ENCODE measurements around the gene DEAF1.
"Not testable (repeated sequence)": the region's sequence is repeated elsewhere in the genome, so short reads cannot be mapped to it uniquely, and the experiment has no call there.

Gene DEAF1

GRCh38 chr11:647672-648158 is 47.3 kb downstream of the DEAF1 start:
- H3K4me1 ChIP-seq (ENCODE audit: insufficient read depth, low read length); H3K9ac ChIP-seq (ENCODE audit: low read depth, low read length); H3K27me3 ChIP-seq (ENCODE audit: insufficient read depth, low read length); H3K9me3 ChIP-seq (ENCODE audit: insufficient read depth, low read depth, low read length); H3K4me3 ChIP-seq (ENCODE audit: low read length); H3K36me3 ChIP-seq (ENCODE audit: insufficient read depth, low read depth, low read length); H3K27ac ChIP-seq (ENCODE audit: low read length): not testable (repeated sequence)

GRCh38 chr11:646214-646613 is 48.8 kb downstream of the DEAF1 start:
- no peak overlapping the region for H3K9ac ChIP-seq (ENCODE audit: low read depth, low read length)
- H3K9me3 ChIP-seq (ENCODE audit: insufficient read depth, low read depth, low read length): no peaks in the 10 kb centered on the region
- H3K27me3 ChIP-seq (ENCODE audit: insufficient read depth, low read length): peaks cover 4% of the 10 kb centered on the region; the same call in 1 of the 2 replicates
- H3K4me1 ChIP-seq (ENCODE audit: insufficient read depth, low read length): no peaks in the 10 kb centered on the region
- H3K36me3 ChIP-seq (ENCODE audit: insufficient read depth, low read depth, low read length): peaks cover 4% of the 10 kb centered on the region; the same call in 1 of the 2 replicates
- no peak overlapping the region for H3K27ac ChIP-seq (ENCODE audit: low read length)
- H3K4me3 ChIP-seq (ENCODE audit: low read length): no peak overlapping the region

- no peaks in the 10 kb centered on the region for H3K4me1 ChIP-seq (ENCODE audit: insufficient read depth, low read length)
- no peak overlapping the region for H3K4me3 ChIP-seq (ENCODE audit: low read length)
- no peak overlapping the region for H3K9ac ChIP-seq (ENCODE audit: low read depth, low read length)
- H3K9me3 ChIP-seq (ENCODE audit: insufficient read depth, low read depth, low read length): no peaks in the 10 kb centered on the region
- no peak overlapping the region for H3K27ac ChIP-seq (ENCODE audit: low read length)
- H3K36me3 ChIP-seq (ENCODE audit: insufficient read depth, low read depth, low read length): peaks cover 4% of the 10 kb centered on the region; the same call in 1 of the 2 replicates
- H3K27me3 ChIP-seq (ENCODE audit: insufficient read depth, low read length): peaks cover 11% of the 10 kb centered on the region; the same call in 1 of the 2 replicates
Observed at GRCh38 chr11:645536-645935, 49.5 kb downstream of the DEAF1 start.

GRCh38 chr11:643849-644738 is 50.9 kb downstream of the DEAF1 start:
- no peak overlapping the region for H3K27ac ChIP-seq (ENCODE audit: low read length)
- H3K36me3 ChIP-seq (ENCODE audit: insufficient read depth, low read depth, low read length): no peaks in the 10 kb centered on the region
- H3K9ac ChIP-seq (ENCODE audit: low read depth, low read length): no peak overlapping the region
- peaks cover 23% of the 10 kb centered on the region for H3K27me3 ChIP-seq (ENCODE audit: insufficient read depth, low read length)
- H3K4me1 ChIP-seq (ENCODE audit: insufficient read depth, low read length): no peaks in the 10 kb centered on the region
- no peaks in the 10 kb centered on the region for H3K9me3 ChIP-seq (ENCODE audit: insufficient read depth, low read depth, low read length)
- no peak overlapping the region for H3K4me3 ChIP-seq (ENCODE audit: low read length)

- H3K9me3 ChIP-seq (ENCODE audit: insufficient read depth, low read depth, low read length): no peaks in the 10 kb centered on the region
- no peak overlapping the region for H3K9ac ChIP-seq (ENCODE audit: low read depth, low read length)
- H3K27me3 ChIP-seq (ENCODE audit: insufficient read depth, low read length): peaks cover 31% of the 10 kb centered on the region
- H3K27ac ChIP-seq (ENCODE audit: low read length): no peak overlapping the region
- H3K4me3 ChIP-seq (ENCODE audit: low read length): no peak overlapping the region
- no peaks in the 10 kb centered on the region for H3K36me3 ChIP-seq (ENCODE audit: insufficient read depth, low read depth, low read length)
- peaks cover 1% of the 10 kb centered on the region; the same call in 1 of the 2 replicates for H3K4me1 ChIP-seq (ENCODE audit: insufficient read depth, low read length)
Observed at GRCh38 chr11:643366-643765, 51.7 kb downstream of the DEAF1 start.

- Histone ChIP-seq H3K27ac (ENCODE audit: low read length) (no peak overlapping the region), H3K36me3 (ENCODE audit: insufficient read depth, low read depth, low read length) (no peaks in the 10 kb centered on the region), H3K9me3 (ENCODE audit: insufficient read depth, low read depth, low read length) (no peaks in the 10 kb centered on the region), H3K4me1 (ENCODE audit: insufficient read depth, low read length) (peaks cover 4% of the 10 kb centered on the region; the same call in 1 of the 2 replicates), H3K4me3 (ENCODE audit: low read length) (no peak overlapping the region), H3K9ac (ENCODE audit: low read depth, low read length) (no peak overlapping the region), H3K27me3 (ENCODE audit: insufficient read depth, low read length) (peaks cover 45% of the 10 kb centered on the region)
Observed at GRCh38 chr11:641806-642370, 53.1 kb downstream of the DEAF1 start.

- H3K36me3 ChIP-seq (ENCODE audit: insufficient read depth, low read depth, low read length): no peaks in the 10 kb centered on the region
- H3K9me3 ChIP-seq (ENCODE audit: insufficient read depth, low read depth, low read length): no peaks in the 10 kb centered on the region
- H3K4me1 ChIP-seq (ENCODE audit: insufficient read depth, low read length): peaks cover 4% of the 10 kb centered on the region; the same call in 1 of the 2 replicates
- H3K4me3 ChIP-seq (ENCODE audit: low read length): peak overlapping the region; percentile 26; the same call in 1 of the 2 replicates
- no peak overlapping the region for H3K9ac ChIP-seq (ENCODE audit: low read depth, low read length)
- peaks cover 63% of the 10 kb centered on the region for H3K27me3 ChIP-seq (ENCODE audit: insufficient read depth, low read length)
- H3K27ac ChIP-seq (ENCODE audit: low read length): no peak overlapping the region
Observed at GRCh38 chr11:640021-640706, 54.9 kb downstream of the DEAF1 start.

- no peaks in the 10 kb centered on the region for H3K36me3 ChIP-seq (ENCODE audit: insufficient read depth, low read depth, low read length)
- H3K27ac ChIP-seq (ENCODE audit: low read length): no peak overlapping the region
- H3K4me3 ChIP-seq (ENCODE audit: low read length): peak overlapping the region; percentile 62; the same call in 1 of the 2 replicates
- peaks cover 4% of the 10 kb centered on the region; the same call in 1 of the 2 replicates for H3K4me1 ChIP-seq (ENCODE audit: insufficient read depth, low read length)
- peaks cover 70% of the 10 kb centered on the region for H3K27me3 ChIP-seq (ENCODE audit: insufficient read depth, low read length)
- H3K9ac ChIP-seq (ENCODE audit: low read depth, low read length): peak overlapping the region; percentile 12; the same call in 1 of the 2 replicates
- H3K9me3 ChIP-seq (ENCODE audit: insufficient read depth, low read depth, low read length): no peaks in the 10 kb centered on the region
Observed at GRCh38 chr11:639332-639955, 55.6 kb downstream of the DEAF1 start.

- peak overlapping the region; percentile 12; the same call in 1 of the 2 replicates for H3K9ac ChIP-seq (ENCODE audit: low read depth, low read length)
- no peak overlapping the region for H3K27ac ChIP-seq (ENCODE audit: low read length)
- H3K4me3 ChIP-seq (ENCODE audit: low read length): peak overlapping the region; percentile 62
Observed at GRCh38 chr11:638631-639331, 56.2 kb downstream of the DEAF1 start.

GRCh38 chr11:637593-638521 is 57.2 kb downstream of the DEAF1 start:
- Histone ChIP-seq H3K27me3 (ENCODE audit: insufficient read depth, low read length) (peaks cover 70% of the 10 kb centered on the region), H3K4me3 (ENCODE audit: low read length) (peak overlapping the region; percentile 62), H3K36me3 (ENCODE audit: insufficient read depth, low read depth, low read length) (no peaks in the 10 kb centered on the region), H3K9me3 (ENCODE audit: insufficient read depth, low read depth, low read length) (no peaks in the 10 kb centered on the region), H3K9ac (ENCODE audit: low read depth, low read length) (peak overlapping the region; percentile 25; the same call in 1 of the 2 replicates), H3K4me1 (ENCODE audit: insufficient read depth, low read length) (peaks cover 4% of the 10 kb centered on the region; the same call in 1 of the 2 replicates), H3K27ac (ENCODE audit: low read length) (no peak overlapping the region)

More at GRCh38 chr11:638631-639331, 56.2 kb downstream of the DEAF1 start:
- Histone ChIP-seq H3K36me3 (ENCODE audit: insufficient read depth, low read depth, low read length) (no peaks in the 10 kb centered on the region), H3K4me1 (ENCODE audit: insufficient read depth, low read length) (peaks cover 4% of the 10 kb centered on the region; the same call in 1 of the 2 replicates), H3K27me3 (ENCODE audit: insufficient read depth, low read length) (peaks cover 70% of the 10 kb centered on the region), H3K9me3 (ENCODE audit: insufficient read depth, low read depth, low read length) (no peaks in the 10 kb centered on the region)

All from iPS-20b (cell line).